SJSA1 (cell line): ENCODE data around the gene LMTK2. TPM values are rescaled to one million over a fixed set of nuclear protein-coding genes. Genes with fewer than 3 reads are reported as not detected.

Source experiments
- DNase-seq, 2 experiments: peaks; one replicate each; pipeline ENCODE4 v3.0.0-alpha.2; 2015 to 2020; ENCODE audit warnings: low spot score in 2 of 2, low read depth in 1 of 2
- H3K27ac ChIP-seq: fragments of 250-450 bp; sonication (Bioruptor Pico); 2 replicates; pipeline ENCODE4 v1.5.1; 2020; ENCODE audit warnings: mild to moderate bottlenecking, moderate library complexity
- H3K27me3 ChIP-seq: fragments of 250-450 bp; sonication (Bioruptor Pico); replicated peaks from 2 replicates; pipeline ENCODE4 v1.5.1; 2020; ENCODE audit warnings: mild to moderate bottlenecking, moderate library complexity
- H3K36me3 ChIP-seq: fragments of 250-450 bp; sonication (Bioruptor Pico); 2 replicates; pipeline ENCODE4 v1.5.1; 2020; ENCODE audit warnings: mild to moderate bottlenecking
- H3K4me1 ChIP-seq: fragments of 250-450 bp; sonication (Bioruptor Pico); replicated peaks from 2 replicates; pipeline ENCODE4 v1.6.1; 2021; ENCODE audit warnings: mild to moderate bottlenecking
- H3K4me3 ChIP-seq: fragments of 250-450 bp; sonication (Bioruptor Pico); 2 replicates; pipeline ENCODE4 v1.5.1; 2020; ENCODE audit warnings: mild to moderate bottlenecking
- H3K9me3 ChIP-seq: fragments of 250-450 bp; sonication (Bioruptor Pico); replicated peaks from 2 replicates; pipeline ENCODE4 v1.5.1; 2020; ENCODE audit warnings: mild to moderate bottlenecking
- total RNA-seq: library from RNA; depleted of rRNA; stranded (reverse); fragments of >200 nt; shearing (Covaris generic); gene quantifications from 2 replicates; pipeline ENCODE4 v1.2.3, GENCODE V29; 2014

The LMTK2 gene
- total RNA-seq, 1 experiment from 2014 or later = 8.8 TPM

- H3K4me1 ChIP-seq = no peaks in the 10 kb centered on the region
- H3K36me3 ChIP-seq = no peaks in the 10 kb centered on the region
- H3K27me3 ChIP-seq = 0 out of 2 replicates have a peak, but pooled peaks cover 2% of the 10 kb centered on the region
- H3K27ac ChIP-seq = no peak overlapping the region
- no peak overlapping the region for H3K4me3 ChIP-seq
- H3K9me3 ChIP-seq = no peaks in the 10 kb centered on the region
- no peak for DNase-seq
Measured at GRCh38 chr7:98085674-98086073, 21.0 kb upstream of the LMTK2 start.

GRCh38 chr7:98086281-98086718 lies 20.4 kb upstream of the LMTK2 start:
- H3K27ac ChIP-seq = no peak overlapping the region
- DNase-seq = no peak
- no peak overlapping the region for H3K4me3 ChIP-seq
- no peaks in the 10 kb centered on the region for H3K36me3 ChIP-seq
- H3K9me3 ChIP-seq = no peaks in the 10 kb centered on the region
- H3K27me3 ChIP-seq = 0 out of 2 replicates have a peak, but pooled peaks cover 2% of the 10 kb centered on the region
- H3K4me1 ChIP-seq = no peaks in the 10 kb centered on the region

GRCh38 chr7:98088109-98088508 lies 18.6 kb upstream of the LMTK2 start:
- Histone ChIP-seq H3K27ac (no peak overlapping the region), H3K9me3 (no peaks in the 10 kb centered on the region), H3K4me1 (no peaks in the 10 kb centered on the region), H3K36me3 (no peaks in the 10 kb centered on the region), H3K27me3 (0 out of 2 replicates have a peak, but pooled peaks cover 2% of the 10 kb centered on the region), H3K4me3 (no peak overlapping the region)
- no peak for DNase-seq

GRCh38 chr7:98090116-98090515 lies 16.5 kb upstream of the LMTK2 start:
- no peaks in the 10 kb centered on the region for H3K9me3 ChIP-seq
- no peaks in the 10 kb centered on the region; the same call in 1 of the 2 replicates for H3K27me3 ChIP-seq
- no peak overlapping the region for H3K27ac ChIP-seq
- no peak for DNase-seq
- no peaks in the 10 kb centered on the region for H3K36me3 ChIP-seq
- no peaks in the 10 kb centered on the region for H3K4me1 ChIP-seq
- no peak overlapping the region for H3K4me3 ChIP-seq

- Histone ChIP-seq H3K36me3 (no peaks in the 10 kb centered on the region), H3K27me3 (no peaks in the 10 kb centered on the region; the same call in 1 of the 2 replicates), H3K27ac (no peak overlapping the region), H3K9me3 (0 out of 2 replicates have a peak, but pooled peaks cover 1% of the 10 kb centered on the region), H3K4me1 (no peaks in the 10 kb centered on the region), H3K4me3 (no peak overlapping the region)
- no peak for DNase-seq
Measured at GRCh38 chr7:98091061-98091460, 15.6 kb upstream of the LMTK2 start.

- 0 out of 2 replicates have a peak, but pooled peaks cover 2% of the 10 kb centered on the region for H3K9me3 ChIP-seq
- no peaks in the 10 kb centered on the region for H3K4me1 ChIP-seq
- no peak overlapping the region for H3K4me3 ChIP-seq
- no peak overlapping the region for H3K27ac ChIP-seq
- H3K27me3 ChIP-seq = no peaks in the 10 kb centered on the region; the same call in 1 of the 2 replicates
- no peaks in the 10 kb centered on the region for H3K36me3 ChIP-seq
- DNase-seq = no peak
Measured at GRCh38 chr7:98091523-98091922, 15.1 kb upstream of the LMTK2 start.

GRCh38 chr7:98097042-98097645 lies 9.5 kb upstream of the LMTK2 start:
- Histone ChIP-seq H3K4me1 (no peaks in the 10 kb centered on the region), H3K9me3 (peaks cover 6% of the 10 kb centered on the region; the same call in 1 of the 2 replicates), H3K27ac (no peak overlapping the region), H3K36me3 (no peaks in the 10 kb centered on the region), H3K27me3 (no peaks in the 10 kb centered on the region; the same call in 1 of the 2 replicates), H3K4me3 (no peak overlapping the region)
- no peak for DNase-seq

- Histone ChIP-seq H3K27ac (no peak overlapping the region), H3K27me3 (no peaks in the 10 kb centered on the region), H3K4me3 (no peak overlapping the region), H3K4me1 (no peaks in the 10 kb centered on the region), H3K36me3 (no peaks in the 10 kb centered on the region), H3K9me3 (peaks cover 6% of the 10 kb centered on the region; the same call in 1 of the 2 replicates)
- no peak for DNase-seq
Measured at GRCh38 chr7:98100088-98100487, 6.6 kb upstream of the LMTK2 start.

- H3K27ac ChIP-seq = no peak overlapping the region
- H3K4me1 ChIP-seq = no peaks in the 10 kb centered on the region
- no peaks in the 10 kb centered on the region for H3K27me3 ChIP-seq
- no peak for DNase-seq
- peaks cover 4% of the 10 kb centered on the region for H3K36me3 ChIP-seq
- H3K4me3 ChIP-seq = no peak overlapping the region
- peaks cover 2% of the 10 kb centered on the region; the same call in 1 of the 2 replicates for H3K9me3 ChIP-seq
Measured at GRCh38 chr7:98102170-98102569, 4.5 kb upstream of the LMTK2 start.

GRCh38 chr7:98105942-98106544 lies 619 bp upstream of the LMTK2 start:
- H3K4me3 ChIP-seq = peak overlapping the region; percentile 99; the same call in 1 of the 2 replicates
- H3K4me1 ChIP-seq = no peaks in the 10 kb centered on the region
- H3K27me3 ChIP-seq = no peaks in the 10 kb centered on the region
- H3K36me3 ChIP-seq = peaks cover 4% of the 10 kb centered on the region
- no peak overlapping the region for H3K27ac ChIP-seq
- DNase-seq = no peak
- no peaks in the 10 kb centered on the region; the same call in 1 of the 2 replicates for H3K9me3 ChIP-seq

GRCh38 chr7:98107313-98107721 lies 655 bp downstream of the LMTK2 start:
- Histone ChIP-seq H3K4me1 (no peaks in the 10 kb centered on the region), H3K27me3 (no peaks in the 10 kb centered on the region), H3K9me3 (no peaks in the 10 kb centered on the region; the same call in 1 of the 2 replicates), H3K36me3 (peaks cover 4% of the 10 kb centered on the region), H3K4me3 (peak overlapping the region; percentile 99), H3K27ac (no peak overlapping the region)
- no peak for DNase-seq

GRCh38 chr7:98110249-98111022 lies 3.8 kb downstream of the LMTK2 start:
- no peak overlapping the region for H3K4me3 ChIP-seq
- no peaks in the 10 kb centered on the region for H3K27me3 ChIP-seq
- no peak for DNase-seq
- H3K4me1 ChIP-seq = no peaks in the 10 kb centered on the region
- H3K9me3 ChIP-seq = no peaks in the 10 kb centered on the region
- no peak overlapping the region for H3K27ac ChIP-seq
- H3K36me3 ChIP-seq = peaks cover 4% of the 10 kb centered on the region

- no peak for DNase-seq
- no peak overlapping the region for H3K4me3 ChIP-seq
- H3K27ac ChIP-seq = no peak overlapping the region
- H3K36me3 ChIP-seq = peaks cover under 1% of the 10 kb centered on the region; the same call in 1 of the 2 replicates
- H3K9me3 ChIP-seq = no peaks in the 10 kb centered on the region
- H3K4me1 ChIP-seq = peaks cover 6% of the 10 kb centered on the region
- no peaks in the 10 kb centered on the region for H3K27me3 ChIP-seq
Measured at GRCh38 chr7:98112077-98112476, 5.4 kb downstream of the LMTK2 start.
